Measurements from ENCODE around the gene JAK3. TPM values are rescaled to one million over a fixed set of nuclear protein-coding genes. Genes with fewer than 3 reads are reported as not detected.

JAK3 gene
- total and polyA plus RNA-seq, 9 donors = 1.3 to 2.7 (median 2.0) TPM

- no peak for DNase-seq
- H3K36me3 ChIP-seq (ENCODE audit: control insufficient read depth, insufficient read depth, low read length) = no peaks in the 10 kb centered on the region
- no peak overlapping the region for H3K27ac ChIP-seq (ENCODE audit: low read length)
- peaks cover 8% of the 10 kb centered on the region for H3K4me1 ChIP-seq (ENCODE audit: control insufficient read depth, insufficient read depth, low read length)
- WGBS (ENCODE audit: insufficient coverage) = 74% methylated on average over 19 of the region's 27 CpGs
- H3K9me3 ChIP-seq (replicated peaks; ENCODE audit: control insufficient read depth, low read depth, low read length) = no peaks in the 10 kb centered on the region
- no peak overlapping the region for H3K4me3 ChIP-seq (ENCODE audit: low read length)
- peaks cover 16% of the 10 kb centered on the region for H3K27me3 ChIP-seq (ENCODE audit: control insufficient read depth, insufficient read depth, low read length)
Observed at GRCh38 chr19:17775991-17776803, 71.6 kb downstream of the JAK3 start.

GRCh38 chr19:17775245-17775927, 72.4 kb downstream of the JAK3 start:
- peaks cover 16% of the 10 kb centered on the region for H3K27me3 ChIP-seq (ENCODE audit: control insufficient read depth, insufficient read depth, low read length)
- DNase-seq = no peak
- H3K4me3 ChIP-seq (ENCODE audit: low read length) = no peak overlapping the region
- H3K36me3 ChIP-seq (ENCODE audit: control insufficient read depth, insufficient read depth, low read length) = no peaks in the 10 kb centered on the region
- no peak overlapping the region for H3K27ac ChIP-seq (ENCODE audit: low read length)
- no peaks in the 10 kb centered on the region for H3K9me3 ChIP-seq (replicated peaks; ENCODE audit: control insufficient read depth, low read depth, low read length)
- H3K4me1 ChIP-seq (ENCODE audit: control insufficient read depth, insufficient read depth, low read length) = peaks cover 8% of the 10 kb centered on the region
- 72% methylated on average over 7 of the region's 16 CpGs for WGBS (ENCODE audit: insufficient coverage)

Other genes starting within 250 kb of the JAK3 start
- gene UNC13A, start 159.6 kb downstream of the JAK3 start, total RNA-seq = 0.09 TPM
- under 1 TPM; 0.05 to 0.27 (median 0.10) TPM for gene UNC13A, start 159.6 kb downstream of the JAK3 start, polyA plus RNA-seq (ENCODE audit: insufficient read depth in 1 of 8, insufficient read length in 8 of 8, low replicate concordance in 1 of 8)
- 14.1 TPM for gene MAP1S, start 128.5 kb downstream of the JAK3 start, total RNA-seq
- gene MAP1S, start 128.5 kb downstream of the JAK3 start, polyA plus RNA-seq (ENCODE audit: insufficient read depth in 1 of 8, insufficient read length in 8 of 8, low replicate concordance in 1 of 8) = 10 to 100 TPM; 22.1 to 51.6 (median 34.1) TPM
- gene FCHO1, start 96.5 kb downstream of the JAK3 start, total RNA-seq = 0.53 TPM
- gene FCHO1, start 96.5 kb downstream of the JAK3 start, polyA plus RNA-seq (ENCODE audit: insufficient read depth in 1 of 8, insufficient read length in 8 of 8, low replicate concordance in 1 of 8) = 1 to 10 TPM in 1 of 8 donors, under 1 TPM in 7; 0.38 to 1.3 (median 0.76) TPM
- gene B3GNT3, start 52.8 kb downstream of the JAK3 start, total RNA-seq = 0.04 TPM
- gene B3GNT3, start 52.8 kb downstream of the JAK3 start, polyA plus RNA-seq (ENCODE audit: insufficient read depth in 1 of 8, insufficient read length in 8 of 8, low replicate concordance in 1 of 8) = 1 to 10 TPM in 1 of 8 donors, under 1 TPM in 4, not detected in 3; 0.11 to 3.5 (median 0.64) TPM
- gene INSL3, start 26.5 kb downstream of the JAK3 start, total RNA-seq = not detected
- gene INSL3, start 26.5 kb downstream of the JAK3 start, polyA plus RNA-seq (ENCODE audit: insufficient read depth in 1 of 8, insufficient read length in 8 of 8, low replicate concordance in 1 of 8) = not detected
- 2,929 TPM for gene RPL18A, start 11.9 kb upstream of the JAK3 start, total RNA-seq
- 1,000 to 10,000 TPM; 2,380 to 3,065 (median 2,779) TPM for gene RPL18A, start 11.9 kb upstream of the JAK3 start, polyA plus RNA-seq (ENCODE audit: insufficient read depth in 1 of 8, insufficient read length in 8 of 8, low replicate concordance in 1 of 8)
- not detected for gene SLC5A5, start 24.0 kb upstream of the JAK3 start, total RNA-seq
- under 1 TPM in 4 of 8 donors, not detected in 4; 0.04 to 0.07 (median 0.05) TPM for gene SLC5A5, start 24.0 kb upstream of the JAK3 start, polyA plus RNA-seq (ENCODE audit: insufficient read depth in 1 of 8, insufficient read length in 8 of 8, low replicate concordance in 1 of 8)
- 16.4 TPM for gene CCDC124, start 85.0 kb upstream of the JAK3 start, total RNA-seq
- 10 to 100 TPM; 58.6 to 78.0 (median 69.7) TPM for gene CCDC124, start 85.0 kb upstream of the JAK3 start, polyA plus RNA-seq (ENCODE audit: insufficient read depth in 1 of 8, insufficient read length in 8 of 8, low replicate concordance in 1 of 8)
- gene KCNN1, start 119.1 kb upstream of the JAK3 start, total RNA-seq = 1.2 TPM
- gene KCNN1, start 119.1 kb upstream of the JAK3 start, polyA plus RNA-seq (ENCODE audit: insufficient read depth in 1 of 8, insufficient read length in 8 of 8, low replicate concordance in 1 of 8) = 1 to 10 TPM in 7 of 8 donors, under 1 TPM in 1; 0.65 to 2.5 (median 1.4) TPM
- 4.9 TPM for gene ARRDC2, start 160.2 kb upstream of the JAK3 start, total RNA-seq
- 1 to 10 TPM; 3.4 to 6.7 (median 4.4) TPM for gene ARRDC2, start 160.2 kb upstream of the JAK3 start, polyA plus RNA-seq (ENCODE audit: insufficient read depth in 1 of 8, insufficient read length in 8 of 8, low replicate concordance in 1 of 8)
- gene IL12RB1, start 239.0 kb upstream of the JAK3 start, total RNA-seq = 0.22 TPM
- under 1 TPM; 0.15 to 0.71 (median 0.32) TPM for gene IL12RB1, start 239.0 kb upstream of the JAK3 start, polyA plus RNA-seq (ENCODE audit: insufficient read depth in 1 of 8, insufficient read length in 8 of 8, low replicate concordance in 1 of 8)
- 3.4 TPM for gene MAST3, start 249.8 kb upstream of the JAK3 start, total RNA-seq
- 10 to 100 TPM in 2 of 8 donors, 1 to 10 TPM in 6; 3.9 to 12.2 (median 8.3) TPM for gene MAST3, start 249.8 kb upstream of the JAK3 start, polyA plus RNA-seq (ENCODE audit: insufficient read depth in 1 of 8, insufficient read length in 8 of 8, low replicate concordance in 1 of 8)